Left forelimb (tissue), 1 donor: ENCODE data around the gene BAG5.

Experiments
- DNase-seq: peaks from one replicate; pipeline ENCODE4 v3.0.0-alpha.2; 2018; ENCODE audit warnings: low spot score

BAG5 gene

GRCh38 chr14:103546652-103547454 is 15.6 kb downstream of the BAG5 start:
- peak; percentile 82 for DNase-seq

GRCh38 chr14:103545915-103546651 is 16.4 kb downstream of the BAG5 start:
- peak; percentile 67 for DNase-seq

DNA sequence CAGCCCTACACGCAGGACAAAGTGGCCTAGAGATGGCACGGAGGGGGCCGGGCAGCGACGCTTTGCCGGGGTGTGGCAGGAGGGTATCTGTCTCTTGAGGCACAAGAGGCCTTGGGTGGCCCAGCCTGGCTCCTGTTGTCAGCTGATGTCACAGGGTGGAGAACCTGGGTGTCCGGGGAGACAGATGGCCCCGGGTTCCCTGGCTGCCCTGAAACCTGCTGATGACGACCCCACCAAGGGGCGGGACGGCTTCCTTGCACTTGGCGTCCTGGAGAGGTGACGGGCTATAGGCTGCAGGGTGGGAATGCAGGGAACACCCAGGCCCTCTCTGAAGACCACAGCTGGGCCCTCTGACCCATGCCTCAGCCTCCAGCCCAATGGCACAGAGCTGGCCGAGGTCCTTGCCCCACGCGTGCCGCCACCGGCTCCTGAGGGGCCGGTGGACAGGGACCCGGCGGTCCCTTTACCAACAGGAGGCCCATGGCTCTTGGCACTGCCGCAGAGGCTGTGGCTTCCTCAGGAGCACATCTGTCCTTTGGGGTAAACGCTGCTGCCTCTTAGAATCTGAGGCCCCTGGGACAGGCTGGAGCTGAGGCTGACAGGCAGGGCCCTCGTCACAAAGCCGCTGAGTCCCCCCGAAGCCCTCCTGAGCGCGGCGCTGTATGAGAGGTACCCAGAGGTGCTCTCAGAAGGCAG is 17.1 kb downstream of the BAG5 start:
- no peak for DNase-seq

DNA sequence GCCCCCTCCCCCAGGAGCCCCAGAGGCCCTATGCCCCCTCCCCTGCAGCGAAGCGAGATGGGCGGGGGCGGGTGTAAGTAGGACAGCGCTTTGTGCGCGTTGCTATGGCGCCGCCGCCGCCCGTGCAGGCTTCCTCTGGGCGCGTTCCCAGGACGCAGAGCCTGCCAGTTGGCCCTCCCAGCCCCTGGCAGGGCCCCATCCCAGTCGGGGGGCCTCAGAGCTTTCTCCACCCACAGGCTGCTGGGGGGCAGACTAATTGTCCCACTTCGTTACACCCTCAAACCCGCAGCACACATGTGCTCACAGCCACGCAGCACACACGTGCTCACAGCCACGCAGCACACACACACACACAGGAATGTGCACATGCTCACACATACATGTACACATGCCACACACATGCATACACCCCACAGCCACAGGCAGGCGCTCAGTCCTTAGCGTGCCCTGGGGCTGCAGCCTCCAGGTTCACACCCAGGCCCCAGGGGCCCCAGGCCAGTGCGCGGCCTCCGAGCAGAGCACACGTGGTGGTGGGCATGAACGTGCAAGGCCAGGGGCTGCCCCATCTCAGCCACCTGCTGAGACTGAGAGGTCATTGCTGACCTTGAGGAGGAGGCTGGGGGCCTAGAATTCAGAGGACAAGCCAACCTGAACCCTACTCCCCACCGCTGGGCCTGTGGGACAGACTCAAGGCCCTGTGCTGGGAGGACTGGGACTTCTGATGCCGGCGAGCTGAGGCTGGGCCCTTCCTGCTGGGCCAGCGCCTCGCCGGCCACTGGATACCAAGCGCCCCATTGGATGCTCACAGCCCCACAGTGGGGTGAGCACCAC is 17.9 kb downstream of the BAG5 start:
- DNase-seq = peak; percentile 81

GRCh38 chr14:103543721-103544387 is 18.6 kb downstream of the BAG5 start:
- DNase-seq = peak; percentile 64

DNA sequence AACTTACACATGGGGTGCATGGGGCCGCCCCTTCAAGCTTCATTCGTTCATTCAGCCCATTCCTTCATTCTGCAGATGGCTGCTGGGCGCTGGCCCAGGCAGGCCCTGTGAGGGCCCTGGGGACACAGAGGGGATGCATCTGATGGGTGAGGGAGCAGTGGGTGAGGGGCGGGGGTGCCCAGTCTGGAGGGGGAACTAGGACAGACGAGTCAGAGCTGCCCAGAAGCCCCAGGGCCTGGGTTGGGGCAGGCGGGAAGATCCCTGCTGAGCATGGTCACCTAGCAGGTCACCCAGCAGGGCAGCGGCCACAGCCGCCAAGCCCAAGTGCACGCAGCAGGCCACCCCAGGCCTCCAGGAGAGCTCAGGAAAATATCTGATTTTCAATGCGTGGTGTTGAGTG is 19.3 kb downstream of the BAG5 start:
- DNase-seq = no peak

DNA sequence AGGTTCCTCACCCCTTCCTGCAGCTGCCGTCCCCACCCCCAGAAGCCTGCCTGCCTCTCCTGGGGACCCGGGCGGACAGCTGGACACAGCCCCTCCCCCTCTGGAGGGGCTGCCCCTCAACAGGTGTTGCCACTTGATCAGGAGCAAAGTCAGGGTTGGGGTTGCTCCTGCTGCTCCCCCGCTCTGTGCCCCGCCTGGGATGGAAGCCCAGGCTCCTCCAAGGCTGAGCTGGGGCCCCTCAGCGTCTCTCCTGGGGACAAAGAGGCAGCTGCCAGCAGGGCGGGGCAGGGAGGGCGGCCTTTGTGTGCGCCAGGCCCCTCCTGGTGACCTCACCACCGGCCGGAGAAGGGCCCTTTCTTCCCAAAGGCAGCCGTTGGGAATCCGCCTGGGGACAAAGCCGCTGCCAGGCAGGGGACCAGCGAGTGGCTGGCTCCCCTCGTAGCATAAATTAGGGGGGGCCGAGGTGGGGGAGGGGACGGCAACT is 19.8 kb downstream of the BAG5 start:
- peak; percentile 80 for DNase-seq

GRCh38 chr14:103541709-103542604 is 20.5 kb downstream of the BAG5 start:
- DNase-seq = peak; percentile 63

- peak; percentile 62 for DNase-seq
These were observed 21.4 kb downstream of the BAG5 start for GRCh38 chr14:103540821-103541708.

GRCh38 chr14:103539056-103539825 is 23.2 kb downstream of the BAG5 start:
- no peak for DNase-seq

DNA sequence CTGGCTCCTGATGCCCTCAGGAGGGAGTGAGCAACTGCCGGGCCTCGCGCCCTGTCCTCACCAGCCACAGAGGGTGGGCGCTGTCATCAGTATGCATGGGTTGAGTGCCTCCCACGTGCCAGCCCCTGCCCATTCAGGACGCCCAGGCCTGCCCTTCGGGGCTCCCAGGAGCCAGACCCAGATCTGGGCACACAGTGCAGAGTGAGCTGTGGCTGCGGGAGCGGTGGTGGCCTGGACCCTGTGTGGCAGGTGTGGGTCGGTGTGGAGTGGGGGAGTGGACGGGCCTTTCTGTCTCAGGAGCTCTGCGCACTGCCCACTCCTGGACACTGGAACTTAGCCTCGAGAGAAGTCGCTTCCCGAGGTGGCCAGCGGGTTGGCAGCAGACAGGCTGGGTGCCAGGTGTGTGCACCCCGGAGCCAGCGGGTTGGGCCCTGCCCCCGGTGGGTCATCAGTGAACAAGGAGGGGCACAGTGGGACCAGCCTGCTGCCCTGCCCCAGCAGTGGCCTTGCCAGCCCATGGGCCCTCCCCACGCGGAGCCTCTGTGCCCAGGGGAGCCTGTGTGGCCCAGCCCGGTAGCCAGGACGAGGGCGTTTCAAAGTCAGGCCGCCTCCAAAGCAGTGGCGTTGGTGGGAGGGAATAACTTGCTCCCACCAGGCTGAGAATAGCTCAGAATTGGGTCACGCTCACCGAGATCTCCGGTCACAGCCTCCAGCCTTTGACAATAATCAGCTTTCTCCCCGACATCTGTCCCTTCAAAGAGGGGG is 24.0 kb downstream of the BAG5 start:
- DNase-seq = no peak

- no peak for DNase-seq
These were observed 25.1 kb downstream of the BAG5 start for GRCh38 chr14:103537175-103537990.

GRCh38 chr14:103536693-103537092 is 25.8 kb downstream of the BAG5 start:
- DNase-seq = no peak

- no peak for DNase-seq
These were observed 26.4 kb downstream of the BAG5 start for GRCh38 chr14:103535891-103536565.

DNA sequence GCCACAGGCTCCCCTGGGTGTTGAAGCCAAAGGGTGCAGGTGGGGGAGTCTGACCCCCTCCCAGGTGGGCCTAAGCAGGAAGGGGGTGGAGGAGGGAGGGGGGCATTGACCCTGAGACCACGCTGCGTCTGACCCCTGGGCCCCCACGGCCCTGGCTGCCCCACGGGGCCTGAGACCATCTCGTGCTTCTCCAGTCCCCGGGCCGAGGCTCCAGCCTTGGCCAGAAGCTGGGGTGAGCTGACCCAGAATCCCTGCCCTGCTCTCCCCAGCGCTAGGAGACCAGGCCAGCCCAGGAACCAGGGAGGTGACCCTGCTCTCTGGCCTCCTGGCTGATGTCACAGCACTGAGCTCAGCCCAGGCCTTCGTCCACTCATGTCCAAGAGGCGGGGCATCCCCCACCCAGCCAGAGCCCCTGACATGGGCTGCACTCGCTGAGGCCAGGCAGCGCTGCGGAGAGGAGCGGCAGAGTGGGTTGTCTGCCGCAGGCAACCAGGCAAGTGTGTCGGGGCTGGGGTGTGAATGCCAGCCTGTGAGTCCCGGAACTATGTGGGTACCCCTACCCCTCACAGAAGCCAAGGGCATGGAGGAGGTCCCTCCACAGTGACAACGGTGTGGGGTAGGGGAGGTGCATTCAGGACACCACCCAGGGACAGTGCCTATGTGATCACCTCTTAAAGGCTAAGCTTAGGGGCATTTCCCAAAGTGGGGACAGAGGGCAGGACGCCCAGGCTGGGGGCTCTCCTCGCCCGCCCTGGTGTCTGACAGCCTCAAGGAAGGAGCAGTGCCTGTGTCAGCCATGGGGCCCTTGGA is 27.2 kb downstream of the BAG5 start:
- no peak for DNase-seq
